HepG2 (cell line): ENCODE data around the gene TNFRSF13B. TPM values are rescaled to one million over a fixed set of nuclear protein-coding genes. Genes with fewer than 3 reads are reported as not detected.

Experiments
- ATAC-seq: fragments of 200-7000 bp; cut with Tn5 transposase; 3 replicates; pipeline ENCODE4 v1.9.1; 2020; ENCODE audit warnings: mild to moderate bottlenecking, moderate library complexity
- BruUV-seq: library from RNA; stranded (reverse); fragments of 400-500 nt; replicated peaks from 2 replicates; lab custom pipeline; 2021; lab: Mats Ljungman, UMichigan
- CTCF ChIA-PET: fragments of 300-600 bp; formaldehyde crosslinking; extraction: SDS; loops from one replicate; lab custom pipeline; 2021; ENCODE audit warnings: low total read pairs, inconsistent platforms, low intra/inter-chr PET ratio; lab: Yijun Ruan, JAX
- POLR2A ChIA-PET: fragments of 350-600 bp; sonication (Branson Sonifier 250); formaldehyde crosslinking; loops from one replicate; lab custom pipeline; 2020; ENCODE audit warnings: antibody characterized with exemption, inconsistent platforms; lab: Yijun Ruan, JAX
- DNase-seq: peaks from one replicate; pipeline ENCODE4 v3.0.0-alpha.2; 2015; ENCODE audit warnings: low spot score
- FAIRE-seq: peaks from 3 replicates; lab custom pipeline; 2011; peaks lifted over from hg19 to GRCh38; lab: Jason Lieb, UNC
- H2AFZ ChIP-seq: one replicate; pipeline ENCODE4 v1.6.1; 2011; ENCODE audit warnings: low read length, inconsistent platforms
- H3K27ac ChIP-seq: fragments of 300-600 bp; 3 replicates; pipeline ENCODE4 v1.8.0; 2011; ENCODE audit warnings: mixed run types, mild to moderate bottlenecking, mixed read lengths, low read length, inconsistent platforms; ENCODE audit not compliant: insufficient read depth; ENCODE audit errors: extremely low read length
- H3K27me3 ChIP-seq, 2 experiments: fragments of 200-600 bp in 1 of 2; 2 replicates in 1 of 2; 3 replicates in 1 of 2; pipeline versions ENCODE4 v1.6.0 to v1.8.0; 2011; ENCODE audit warnings: low read length in 2 of 2, mild to moderate bottlenecking in 2 of 2, moderate library complexity in 2 of 2, inconsistent platforms in 1 of 2; ENCODE audit not compliant: insufficient read depth in 2 of 2, control insufficient read depth in 1 of 2
- H3K36me3 ChIP-seq, 2 experiments: fragments of 200-600 bp in 1 of 2; replicated peaks in 1 of 2; 2 replicates in 1 of 2; 3 replicates in 1 of 2; pipeline versions ENCODE4 v1.5.1 to v1.8.0; 2011; ENCODE audit warnings: low read length in 2 of 2, inconsistent platforms in 1 of 2; ENCODE audit not compliant: insufficient read depth in 2 of 2, control insufficient read depth in 1 of 2
- H3K4me1 ChIP-seq: 2 replicates; pipeline ENCODE4 v1.5.1; 2012; ENCODE audit warnings: low read length, inconsistent platforms; ENCODE audit not compliant: insufficient read depth
- H3K4me2 ChIP-seq: 2 replicates; pipeline ENCODE4 v1.6.0; 2011; ENCODE audit warnings: low read depth, low read length, inconsistent platforms
- H3K4me3 ChIP-seq, 3 experiments: fragments of 200-600 bp in 1 of 3; sonication (generic), shearing (Covaris generic) in 1 of 3; replicated peaks in 1 of 3; 2 replicates each; pipeline ENCODE4 v1.5.1; 2011 to 2016; ENCODE audit warnings: low read length in 3 of 3, inconsistent platforms in 2 of 3, low read depth in 2 of 3, mild to moderate bottlenecking in 2 of 3, control low read depth in 1 of 3, mixed read lengths in 1 of 3; ENCODE audit not compliant: insufficient read depth in 1 of 3
- H3K79me2 ChIP-seq: one replicate; pipeline ENCODE4 v1.6.1; 2011; ENCODE audit warnings: low read length, inconsistent platforms; ENCODE audit not compliant: insufficient read depth
- H3K9ac ChIP-seq: 2 replicates; pipeline ENCODE4 v1.6.0; 2011; ENCODE audit warnings: mild to moderate bottlenecking, low read depth, low read length, inconsistent platforms; ENCODE audit not compliant: insufficient read depth
- H3K9me3 ChIP-seq: 2 replicates; pipeline ENCODE4 v1.5.1; 2012; ENCODE audit warnings: mild to moderate bottlenecking, low read length
- H4K20me1 ChIP-seq: 2 replicates; pipeline ENCODE4 v1.6.0; 2011; ENCODE audit warnings: inconsistent platforms, mild to moderate bottlenecking, low read length, moderate library complexity; ENCODE audit not compliant: insufficient read depth
- E2F2 ChIP-seq: sonication (generic); formaldehyde crosslinking; IDR thresholded peaks from 2 replicates; pipeline ENCODE4 v1.4.0; 2020; ENCODE audit warnings: missing genetic modification reagents, borderline replicate concordance
- JDP2 ChIP-seq: sonication (generic); formaldehyde crosslinking; IDR thresholded peaks from 2 replicates; pipeline ENCODE4 v1.8.1; 2022; ENCODE audit warnings: missing genetic modification reagents, borderline replicate concordance
- RBAK ChIP-seq: sonication (generic); formaldehyde crosslinking; IDR thresholded peaks from 2 replicates; pipeline ENCODE4 v1.5.1; 2020; ENCODE audit warnings: mild to moderate bottlenecking, missing genetic modification reagents
- SIN3A ChIP-seq: IDR thresholded peaks from 2 replicates; pipeline ENCODE4 v1.6.1; 2011; ENCODE audit warnings: low read depth, mild to moderate bottlenecking, control low read depth, low read length, borderline replicate concordance
- TEF ChIP-seq: sonication (generic); formaldehyde crosslinking; IDR thresholded peaks from 2 replicates; pipeline ENCODE4 v1.5.0; 2020; ENCODE audit warnings: missing genetic modification reagents
- TGIF2 ChIP-seq: IDR thresholded peaks from 2 replicates; pipeline ENCODE4 v1.6.1; 2016; ENCODE audit warnings: control low read depth, missing compliant biosample characterization
- ZNF234 ChIP-seq: sonication (generic); formaldehyde crosslinking; conservative IDR thresholded peaks from 2 replicates; pipeline ENCODE4 v1.5.1; 2020; ENCODE audit warnings: mild to moderate bottlenecking, missing genetic modification reagents
- ZNF451 ChIP-seq: sonication (generic); formaldehyde crosslinking; IDR thresholded peaks from 2 replicates; pipeline ENCODE4 v1.5.0; 2020; ENCODE audit warnings: mild to moderate bottlenecking, missing genetic modification reagents
- ZNF513 ChIP-seq: sonication (generic); formaldehyde crosslinking; conservative IDR thresholded peaks from 2 replicates; pipeline ENCODE4 v1.5.0; 2020; ENCODE audit warnings: missing genetic modification reagents
- ZNF720 ChIP-seq: sonication (generic); formaldehyde crosslinking; IDR thresholded peaks from 2 replicates; pipeline ENCODE4 v1.4.0; 2020; ENCODE audit warnings: missing genetic modification reagents
- ZNF775 ChIP-seq: sonication (generic); formaldehyde crosslinking; IDR thresholded peaks from 2 replicates; pipeline ENCODE4 v1.4.0; 2020; ENCODE audit warnings: missing genetic modification reagents, mild to moderate bottlenecking, moderate library complexity, borderline replicate concordance
- WGBS: methylation state at CpG from one replicate; pipeline ENCODE4 v1.1.6; 2017; ENCODE audit warnings: low lambda C conversion rate; 5-methylcytosine and 5-hydroxymethylcytosine counted together
- in situ Hi-C: cut with HindIII; loops from 2 replicates; pipeline ENCODE4 v1.10.0; 2017; ENCODE audit warnings: low pct_unique_long_range_greater_than_20kb; ENCODE audit not compliant: extremely low pct_ligation_motif_present
- intact Hi-C: fragments of 100-400 bp; cut with micrococcal nuclease; formaldehyde crosslinking; loops from one replicate; pipeline ENCODE4 v1.10.0; 2022; ENCODE audit not compliant: unreplicated experiment
- polyA plus RNA-seq, 8 experiments: library from polyadenylated mRNA; depleted of rRNA in 3 of 8; stranded (reverse) in 7 of 8; unstranded in 1 of 8; fragments of >200 nt; fragmentation: Illumina TruSeq in 4 of 8; extraction: Trizol in 4 of 8; gene quantifications; 2 replicates each; pipeline versions ENCODE4 v1.2.1 to v1.2.3, GENCODE V29; 2011 to 2016; ENCODE audit warnings: low read depth in 4 of 8, missing spikeins in 1 of 8, mixed read lengths in 1 of 8; ENCODE audit not compliant: insufficient read depth in 1 of 8
- total RNA-seq, 5 experiments: library from RNA; depleted of rRNA; stranded (reverse); fragments of >200 nt; fragmentation: Illumina TruSeq; extraction: Trizol; gene quantifications; 2 replicates each; pipeline ENCODE4 v1.2.3, GENCODE V29; 2016; ENCODE audit warnings: low read depth in 1 of 5

Gene TNFRSF13B
- total and polyA plus RNA-seq, 2 of the 13 experiments (the other 11 are each of a cell fraction or from before 2014, with no cell fraction given): not detected

GRCh38 chr17:16936536-16937310 lies 35.2 kb downstream of the TNFRSF13B start:
- H3K36me3 ChIP-seq: no peaks in the 10 kb centered on the region
- no peak for TF ChIP-seq ZNF775 (CRISPR knock-in tag)
- TF ChIP-seq ZNF234 (CRISPR knock-in tag): no peak
- no peak for TF ChIP-seq RBAK (CRISPR knock-in tag)
- TF ChIP-seq SIN3A: no peak
- intact Hi-C loops: no loop called here
- WGBS: 3% methylated on average over 5 of the region's 6 CpGs
- no TSS peak for BruUV-seq
- H3K9ac ChIP-seq: no peak overlapping the region
- H4K20me1 ChIP-seq: no peaks in the 10 kb centered on the region
- H3K4me3 ChIP-seq: no peak overlapping the region
- H3K27ac ChIP-seq: no peak overlapping the region
- no peaks in the 10 kb centered on the region for H3K79me2 ChIP-seq
- H3K27me3 ChIP-seq: peaks cover 12 to 77% of the 10 kb centered on the region in 2 experiments; a peak in 4 of 5 replicates
- no peak overlapping the region for H2AFZ ChIP-seq
- no peak overlapping the region for H3K4me2 ChIP-seq
- no peak for FAIRE-seq
- no peak for ATAC-seq
- in situ Hi-C loops: no loop called here
- ChIA-PET POLR2A (no interaction called here), CTCF (no interaction called here)
- no peak for DNase-seq
- H3K9me3 ChIP-seq: no peaks in the 10 kb centered on the region
- no peaks in the 10 kb centered on the region for H3K4me1 ChIP-seq

- no TSS peak for BruUV-seq
- H3K9ac ChIP-seq: no peak overlapping the region
- FAIRE-seq (no peak), ATAC-seq (no peak), DNase-seq (no peak)
- in situ Hi-C loops (no loop called here), intact Hi-C loops (no loop called here)
- H3K4me1 ChIP-seq: no peaks in the 10 kb centered on the region
- H3K4me3 ChIP-seq: no peak overlapping the region
- no peak overlapping the region for H3K4me2 ChIP-seq
- no peaks in the 10 kb centered on the region for H3K79me2 ChIP-seq
- CTCF ChIA-PET: no interaction called here
- H3K27me3 ChIP-seq: peaks cover 12 to 74% of the 10 kb centered on the region in 2 experiments; a peak in 4 of 5 replicates
- H3K36me3 ChIP-seq: no peaks in the 10 kb centered on the region
- no peaks in the 10 kb centered on the region for H4K20me1 ChIP-seq
- no peaks in the 10 kb centered on the region for H3K9me3 ChIP-seq
- no peak overlapping the region for H2AFZ ChIP-seq
- POLR2A ChIA-PET: no interaction called here
- WGBS: 33% methylated on average over 3 of the region's 5 CpGs
- no peak overlapping the region for H3K27ac ChIP-seq
- TF ChIP-seq ZNF720 (CRISPR knock-in tag): no peak
- TF ChIP-seq ZNF513 (CRISPR knock-in tag): no peak
- TF ChIP-seq JDP2 (CRISPR knock-in tag): no peak
- TF ChIP-seq TGIF2 (CRISPR knock-in tag): no peak
- TF ChIP-seq TEF (CRISPR knock-in tag): no peak
- no peak for TF ChIP-seq E2F2 (CRISPR knock-in tag)
- TF ChIP-seq ZNF451 (CRISPR knock-in tag): no peak
Observed at GRCh38 chr17:16935786-16936185, 36.1 kb downstream of the TNFRSF13B start.
